Measurements from ENCODE around the gene PCCA. TPM values are rescaled to one million over a fixed set of nuclear protein-coding genes. Genes with fewer than 3 reads are reported as not detected.

The PCCA gene
- total and polyA plus RNA-seq, 8 donors, result 31.4 to 140 (median 77.0) TPM

DNA sequence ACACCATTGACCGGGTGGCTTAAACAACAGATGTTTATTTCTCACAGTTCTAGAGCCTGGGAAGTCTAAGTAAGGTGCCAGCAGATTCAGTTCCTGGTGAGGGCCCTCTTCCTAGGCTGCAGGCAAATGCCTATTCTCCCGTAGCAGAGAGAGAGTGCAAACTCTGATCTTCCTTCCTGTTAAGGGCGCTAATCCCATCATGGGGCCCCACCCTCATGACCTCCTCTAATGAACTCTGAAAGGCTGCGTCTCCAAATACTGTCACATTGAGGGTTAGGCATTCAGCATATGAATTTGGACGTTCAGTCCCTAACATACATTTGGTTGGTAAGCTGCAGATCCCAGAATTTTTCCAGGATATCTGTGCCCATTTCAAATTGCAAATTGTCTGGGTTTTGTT is 370.9 kb downstream of the PCCA start:
- no peak overlapping the region for H3K4me3 ChIP-seq
- peaks cover 0 to 21% (median 4%) of the 10 kb centered on the region in 4 donors for H3K36me3 ChIP-seq
- H3K9me3 ChIP-seq, result peaks cover 0 to 7% (median 0%) of the 10 kb centered on the region in 4 donors
- H3K27ac ChIP-seq, result no peak overlapping the region
- intact Hi-C loops (cut with DNase I; ENCODE audit: low total_unique reads), result no loop called here
- DNase-seq, result no peak
- 90 to 97% (median 94%) methylated on average over 5 of the region's 5 CpGs for WGBS, 5 donors
- no peaks in the 10 kb centered on the region for H3K4me1 ChIP-seq
- TF ChIP-seq POLR2A (IDR thresholded peaks at IDR 0.05) (no peak), EP300 (IDR thresholded peaks at IDR 0.05) (no peak), POLR2AphosphoS5 (IDR thresholded peaks at IDR 0.05) (no peak)
- TF ChIP-seq, protein P1, sequence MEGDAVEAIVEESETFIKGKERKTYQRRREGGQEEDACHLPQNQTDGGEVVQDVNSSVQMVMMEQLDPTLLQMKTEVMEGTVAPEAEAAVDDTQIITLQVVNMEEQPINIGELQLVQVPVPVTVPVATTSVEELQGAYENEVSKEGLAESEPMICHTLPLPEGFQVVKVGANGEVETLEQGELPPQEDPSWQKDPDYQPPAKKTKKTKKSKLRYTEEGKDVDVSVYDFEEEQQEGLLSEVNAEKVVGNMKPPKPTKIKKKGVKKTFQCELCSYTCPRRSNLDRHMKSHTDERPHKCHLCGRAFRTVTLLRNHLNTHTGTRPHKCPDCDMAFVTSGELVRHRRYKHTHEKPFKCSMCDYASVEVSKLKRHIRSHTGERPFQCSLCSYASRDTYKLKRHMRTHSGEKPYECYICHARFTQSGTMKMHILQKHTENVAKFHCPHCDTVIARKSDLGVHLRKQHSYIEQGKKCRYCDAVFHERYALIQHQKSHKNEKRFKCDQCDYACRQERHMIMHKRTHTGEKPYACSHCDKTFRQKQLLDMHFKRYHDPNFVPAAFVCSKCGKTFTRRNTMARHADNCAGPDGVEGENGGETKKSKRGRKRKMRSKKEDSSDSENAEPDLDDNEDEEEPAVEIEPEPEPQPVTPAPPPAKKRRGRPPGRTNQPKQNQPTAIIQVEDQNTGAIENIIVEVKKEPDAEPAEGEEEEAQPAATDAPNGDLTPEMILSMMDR (IDR thresholded peaks at IDR 0.05), result no peak
- H3K27me3 ChIP-seq, result no peaks in the 10 kb centered on the region

DNA sequence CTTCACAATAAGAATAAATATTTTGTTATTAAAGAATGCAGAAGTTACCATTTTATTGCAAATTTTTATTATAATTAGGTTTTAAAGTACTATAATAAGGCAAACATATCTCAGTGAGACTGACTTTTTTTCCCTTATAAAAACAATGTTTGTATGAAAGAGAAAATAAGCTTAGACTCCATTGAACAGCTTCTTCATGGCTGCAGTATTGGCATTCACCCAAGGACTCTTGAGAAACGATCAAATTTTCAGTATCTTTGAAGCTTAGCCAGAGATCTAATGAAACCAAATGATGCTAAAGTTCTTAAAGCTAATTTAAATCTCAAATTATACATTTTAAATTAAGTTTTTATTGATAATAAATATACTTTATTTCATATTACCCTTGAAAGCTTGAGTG is 371.4 kb downstream of the PCCA start:
- no peak for DNase-seq
- TF ChIP-seq POLR2A (IDR thresholded peaks at IDR 0.05), result no peak
- TF ChIP-seq EP300 (IDR thresholded peaks at IDR 0.05), result no peak
- no peak for TF ChIP-seq POLR2AphosphoS5 (IDR thresholded peaks at IDR 0.05)
- TF ChIP-seq, protein P1 (IDR thresholded peaks at IDR 0.05), result no peak
- peaks cover 0 to 7% (median 0%) of the 10 kb centered on the region in 4 donors for H3K9me3 ChIP-seq
- WGBS, 5 donors, result 46 to 57% (median 46%) methylated on average over 1 of the region's 1 CpG
- peaks cover 0 to 21% (median 4%) of the 10 kb centered on the region in 4 donors for H3K36me3 ChIP-seq
- no peak overlapping the region for H3K4me3 ChIP-seq
- H3K27ac ChIP-seq, result no peak overlapping the region
- intact Hi-C loops (cut with DNase I; ENCODE audit: low total_unique reads), result no loop called here
- H3K27me3 ChIP-seq, result no peaks in the 10 kb centered on the region
- H3K4me1 ChIP-seq, result no peaks in the 10 kb centered on the region

DNA sequence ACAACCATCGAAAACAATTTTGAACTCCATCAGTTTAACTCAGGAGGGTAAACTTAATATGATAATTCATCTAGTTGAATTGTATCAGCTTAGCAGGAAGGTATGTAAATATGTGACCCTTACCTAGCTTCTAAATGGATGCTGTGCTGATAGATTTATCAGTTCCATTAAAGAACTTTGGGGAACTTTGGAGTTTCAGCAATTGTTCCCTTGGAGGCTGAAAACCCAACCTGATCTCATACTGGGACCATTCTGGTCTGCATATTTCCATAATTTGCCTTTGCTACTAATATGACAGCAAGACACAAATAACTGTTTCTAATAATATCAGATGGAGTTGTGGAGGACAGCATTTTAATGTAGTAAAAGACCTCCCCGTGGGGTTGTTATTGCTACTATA is 371.9 kb downstream of the PCCA start:
- no peak for DNase-seq
- Histone ChIP-seq H3K4me1 (no peaks in the 10 kb centered on the region), H3K9me3 (peaks cover 0 to 7% (median 0%) of the 10 kb centered on the region in 4 donors), H3K4me3 (no peak overlapping the region), H3K27me3 (no peaks in the 10 kb centered on the region), H3K27ac (no peak overlapping the region), H3K36me3 (peaks cover 0 to 18% (median 4%) of the 10 kb centered on the region in 4 donors)
- intact Hi-C loops (cut with DNase I; ENCODE audit: low total_unique reads), result no loop called here
- 80 to 91% (median 82%) methylated on average over 2 of the region's 2 CpGs for WGBS, 5 donors
- TF ChIP-seq, protein P1 (IDR thresholded peaks at IDR 0.05), result no peak
- TF ChIP-seq POLR2A (IDR thresholded peaks at IDR 0.05), result no peak
- TF ChIP-seq EP300 (IDR thresholded peaks at IDR 0.05), result no peak
- TF ChIP-seq POLR2AphosphoS5 (IDR thresholded peaks at IDR 0.05), result no peak

DNA sequence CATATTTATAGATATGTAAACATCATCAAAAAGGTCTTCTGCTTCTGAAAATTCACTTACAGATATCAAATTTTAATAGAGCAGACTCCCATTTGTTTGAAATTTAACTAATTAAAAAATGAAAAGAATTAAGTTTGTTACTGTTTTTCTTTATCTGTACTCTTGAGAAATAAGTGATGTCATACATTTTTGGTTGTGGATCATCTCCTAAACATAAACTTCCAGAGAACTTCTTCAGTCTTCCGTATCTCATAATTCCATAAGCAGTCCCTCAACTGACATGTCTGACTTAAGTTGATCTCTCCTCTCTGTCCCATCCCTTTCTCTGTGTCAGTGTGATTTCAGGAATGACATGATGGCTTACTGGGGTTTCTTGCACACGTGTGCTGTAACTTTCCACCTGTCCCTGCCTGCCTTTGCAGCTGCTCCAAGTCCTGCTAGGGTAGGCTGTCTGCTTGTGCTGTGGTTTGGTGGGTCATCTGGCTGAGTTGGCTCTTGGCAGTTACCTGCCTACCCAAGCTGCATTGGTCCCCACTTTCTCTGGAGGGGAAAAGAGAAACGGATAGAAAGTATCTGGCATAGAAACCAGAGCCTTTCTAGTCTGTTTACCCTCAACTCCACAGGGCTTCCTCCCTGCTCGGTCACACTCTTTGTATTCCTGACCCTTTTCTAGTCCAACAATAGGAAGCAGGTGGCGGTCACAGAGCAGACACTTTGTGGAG is 372.6 kb downstream of the PCCA start:
- TF ChIP-seq EP300 (IDR thresholded peaks at IDR 0.05) (no peak), POLR2AphosphoS5 (IDR thresholded peaks at IDR 0.05) (no peak), POLR2A (IDR thresholded peaks at IDR 0.05) (no peak)
- TF ChIP-seq, protein P1 (IDR thresholded peaks at IDR 0.05), result no peak
- Histone ChIP-seq H3K9me3 (peaks cover 0 to 7% (median 0%) of the 10 kb centered on the region in 4 donors), H3K27ac (no peak overlapping the region), H3K27me3 (no peaks in the 10 kb centered on the region), H3K4me3 (no peak overlapping the region), H3K36me3 (peaks cover 0 to 11% (median 4%) of the 10 kb centered on the region in 4 donors), H3K4me1 (no peaks in the 10 kb centered on the region)
- intact Hi-C loops (cut with DNase I; ENCODE audit: low total_unique reads), result no loop called here
- WGBS, 5 donors, result 63 to 73% (median 69%) methylated on average over 5 of the region's 5 CpGs
- no peak for DNase-seq
